T-cell (primary cell): ENCODE results near the gene GLUL. TPM values are rescaled to one million over a fixed set of nuclear protein-coding genes. Genes with fewer than 3 reads are reported as not detected.

Experiments used
- ATAC-seq, 4 experiments: fragments of 200-7000 bp in 3 of 4; fragments of 150-1000 bp in 1 of 4; cut with Tn5 transposase; replicated peaks in 1 of 4; 1 replicate in 3 of 4; 2 replicates in 1 of 4; pipeline ENCODE4 v1.10.0; 2021; ENCODE audit warnings: moderate library complexity in 3 of 4, mild to moderate bottlenecking in 2 of 4, moderate number of reproducible peaks in 1 of 4
- CTCF ChIA-PET, 2 donors: fragments of 300-600 bp; sonication (Branson Sonifier 250); formaldehyde crosslinking; loops; one replicate each; lab custom pipeline; 2022; ENCODE audit warnings: antibody characterized with exemption in 2 of 2; lab: Charles Lee
- POLR2A ChIA-PET, 2 donors: fragments of 300-600 bp; sonication (Branson Sonifier 250); formaldehyde crosslinking; loops; one replicate each; lab custom pipeline; 2022; ENCODE audit warnings: antibody characterized with exemption in 2 of 2; lab: Charles Lee
- DNase-seq, 35 experiments: peaks; one replicate each; pipeline versions ENCODE4 v3.0.0 to v3.0.0-alpha.2; 2013 to 2023
- H3K27ac ChIP-seq: one replicate; pipeline ENCODE4 v1.5.1; 2013; ENCODE audit warnings: low read length
- H3K27me3 ChIP-seq, 2 experiments: replicated peaks in 1 of 2; 1 replicate in 1 of 2; 2 replicates in 1 of 2; pipeline versions ENCODE4 v1.6.1 to v1.7.0; 2013; ENCODE audit warnings: low read length in 1 of 2, mixed read lengths in 1 of 2; ENCODE audit not compliant: control insufficient read depth in 2 of 2, insufficient read depth in 2 of 2; ENCODE audit errors: extremely low read depth in 1 of 2
- H3K36me3 ChIP-seq, 2 donors: 1 replicate in 1 of 2; 2 replicates in 1 of 2; pipeline versions ENCODE4 v1.6.1 to v1.7.0; 2013; ENCODE audit warnings: low read length in 1 of 2; ENCODE audit not compliant: control insufficient read depth in 2 of 2, insufficient read depth in 1 of 2; ENCODE audit errors: extremely low read depth in 1 of 2
- H3K4me1 ChIP-seq, 2 experiments: 1 replicate in 1 of 2; 2 replicates in 1 of 2; pipeline versions ENCODE4 v1.6.1 to v1.7.0; 2013; ENCODE audit warnings: low read length in 2 of 2, mixed read lengths in 1 of 2; ENCODE audit not compliant: insufficient read depth in 2 of 2, control insufficient read depth in 1 of 2; ENCODE audit errors: extremely low read depth in 1 of 2
- H3K4me3 ChIP-seq, 2 donors: 1 replicate in 1 of 2; 2 replicates in 1 of 2; pipeline versions ENCODE4 v1.5.1 to v1.7.0; 2013; ENCODE audit warnings: mild to moderate bottlenecking in 2 of 2, low read length in 1 of 2, moderate library complexity in 1 of 2; ENCODE audit not compliant: control insufficient read depth in 1 of 2; ENCODE audit errors: extremely low read depth in 1 of 2
- H3K9me3 ChIP-seq: 2 replicates; pipeline ENCODE4 v1.7.0; 2013
- H3K27ac Mint-ChIP-seq, 2 donors: one replicate each; pipeline ENCODE4 v1.8.0; 2020 to 2021; ENCODE audit warnings: mild to moderate bottlenecking in 2 of 2, mixed read lengths in 2 of 2
- H3K27me3 Mint-ChIP-seq, 2 donors: one replicate each; pipeline ENCODE4 v1.8.0; 2021 to 2022; ENCODE audit warnings: mixed read lengths in 2 of 2
- H3K36me3 Mint-ChIP-seq: one replicate; pipeline ENCODE4 v1.8.0; 2021; ENCODE audit warnings: mixed read lengths
- H3K4me1 Mint-ChIP-seq, 3 donors: one replicate each; pipeline ENCODE4 v1.8.0; 2020 to 2022; ENCODE audit warnings: mixed read lengths in 3 of 3, mild to moderate bottlenecking in 1 of 3
- H3K4me3 Mint-ChIP-seq, 3 donors: one replicate each; pipeline ENCODE4 v1.8.0; 2020 to 2022; ENCODE audit warnings: mild to moderate bottlenecking in 3 of 3, mixed read lengths in 3 of 3, moderate library complexity in 3 of 3
- H3K9me3 Mint-ChIP-seq, 3 donors: one replicate each; pipeline ENCODE4 v1.8.0; 2020 to 2022; ENCODE audit warnings: mixed read lengths in 3 of 3
- WGBS: methylation state at CpG from one replicate; pipeline ENCODE4 v1.1.5; 2013; ENCODE audit warnings: missing lambda C conversion rate; ENCODE audit not compliant: insufficient coverage; 5-methylcytosine and 5-hydroxymethylcytosine counted together
- total RNA-seq, 35 experiments: library from RNA in 6 of 35; stranded (reverse) in 6 of 35; fragments of 120-200 nt in 1 of 35; gene quantifications; one replicate each; pipeline versions ENCODE4 v1.2.1 to v1.2.4 and lab custom pipeline; 2013 to 2026

The GLUL gene
- total RNA-seq, 5 donors from 2014 or later (not counting 1 experiment from before 2014, with no cell fraction given), result 49.1 to 88.7 (median 70.3) TPM

DNA sequence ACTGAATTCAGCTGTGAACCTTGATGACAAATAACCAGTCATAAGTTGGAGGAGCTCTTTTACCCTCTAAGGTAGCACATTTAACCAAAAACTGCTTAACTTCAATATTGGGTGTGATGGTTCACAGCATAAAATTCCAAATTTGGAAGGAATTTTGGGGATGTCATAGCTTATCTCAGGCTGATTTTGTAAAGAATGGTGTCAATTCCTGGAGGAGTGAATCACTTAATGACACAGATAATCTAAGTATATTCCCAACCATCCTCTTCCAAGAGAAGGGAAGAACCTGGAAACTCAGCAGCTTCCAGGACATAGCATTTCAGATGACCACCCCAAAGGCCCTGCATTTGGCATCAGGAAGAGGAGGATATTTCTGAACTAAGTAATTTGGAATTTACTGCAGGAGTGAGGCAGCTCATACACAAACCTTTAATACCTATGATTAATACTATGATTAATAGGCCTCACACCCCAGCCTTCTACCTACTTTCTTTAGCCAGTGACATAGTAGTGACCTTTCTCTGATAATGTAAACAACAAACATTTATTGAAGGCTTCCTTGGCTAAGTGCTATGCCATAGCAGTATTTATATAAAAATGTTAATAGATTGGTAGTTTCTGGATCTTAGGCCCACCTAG lies 14.5 kb downstream of the GLUL start:
- Mint-ChIP-seq H3K27me3 (no peaks in the 10 kb centered on the region), H3K27ac (no peak overlapping the region), H3K4me1 (no peaks in the 10 kb centered on the region), H3K4me3 (no peak overlapping the region), H3K36me3 (peaks cover 5% of the 10 kb centered on the region), H3K9me3 (no peaks in the 10 kb centered on the region)
- Histone ChIP-seq H3K4me1 (no peaks in the 10 kb centered on the region), H3K27me3 (no peaks in the 10 kb centered on the region), H3K9me3 (no peaks in the 10 kb centered on the region), H3K36me3 (no peaks in the 10 kb centered on the region), H3K27ac (no peak overlapping the region), H3K4me3 (no peak overlapping the region)
- DNase-seq, result no peak
- POLR2A ChIA-PET, result no interaction called here
- CTCF ChIA-PET, result interaction anchor here in 1 of 2 donors (1.4 kb wide), 1 partner anchor 20 kb away, joined by 3 read pairs; no protein-coding TSS in a partner anchor
- no peak for ATAC-seq

DNA sequence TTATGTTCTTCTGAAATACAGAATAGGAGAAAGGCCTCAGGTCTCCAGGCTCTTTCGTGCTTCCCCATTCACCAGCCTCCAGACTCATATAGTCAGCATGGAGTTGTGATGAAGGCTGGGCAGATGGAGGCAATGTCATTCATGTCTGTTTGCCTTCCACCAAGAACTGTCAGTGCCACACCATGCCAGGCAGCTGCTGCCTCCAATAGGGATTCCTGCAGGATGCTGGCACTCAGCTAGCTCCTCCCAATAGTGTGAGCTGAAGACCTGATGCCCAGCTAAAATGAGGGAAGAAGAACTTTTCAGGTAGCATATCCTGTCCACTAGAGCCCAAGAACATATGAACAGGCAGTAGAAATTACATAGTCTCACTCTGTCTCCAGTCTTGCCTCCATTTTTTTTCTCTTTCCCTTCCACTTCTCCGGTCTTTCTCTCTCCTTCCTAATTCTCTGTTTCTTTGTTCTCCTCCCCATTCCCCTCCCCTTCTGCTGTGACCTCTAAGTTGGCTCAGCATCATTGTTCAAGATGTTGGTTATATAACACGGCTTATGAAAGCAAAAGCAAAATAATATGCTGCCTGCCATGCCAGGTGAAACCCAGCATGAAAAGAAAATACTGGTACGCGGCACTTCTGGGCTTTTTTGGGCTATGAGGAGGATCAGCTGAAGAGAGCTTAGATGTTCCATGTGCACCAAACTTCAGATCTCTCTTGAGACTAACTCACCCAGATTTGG lies 17.3 kb downstream of the GLUL start:
- no peak for DNase-seq
- no peak for ATAC-seq
- H3K27me3 Mint-ChIP-seq, result no peaks in the 10 kb centered on the region
- no peaks in the 10 kb centered on the region for H3K36me3 ChIP-seq
- H3K36me3 Mint-ChIP-seq, result no peaks in the 10 kb centered on the region
- ChIA-PET CTCF (interaction anchor here (0.6 to 0.7 kb wide), 2 partner anchors 139 to 1222 kb away, joined by 3 to 7 read pairs; no protein-coding TSS in a partner anchor), POLR2A (interaction anchor here in 1 of 2 donors (0.7 kb wide), 1 partner anchor 15 kb away, joined by 8 read pairs; no protein-coding TSS in a partner anchor)
- no peak overlapping the region for H3K27ac ChIP-seq
- H3K4me3 ChIP-seq, result no peak overlapping the region
- no CpG with 5 or more reads among the region's 5 CpGs for whole genome bisulfite sequencing
- no peaks in the 10 kb centered on the region for H3K9me3 ChIP-seq
- H3K27ac Mint-ChIP-seq, result no peak overlapping the region
- no peak overlapping the region for H3K4me3 Mint-ChIP-seq
- H3K9me3 Mint-ChIP-seq, result no peaks in the 10 kb centered on the region
- H3K27me3 ChIP-seq, result no peaks in the 10 kb centered on the region
- H3K4me1 ChIP-seq, result no peaks in the 10 kb centered on the region
- no peaks in the 10 kb centered on the region for H3K4me1 Mint-ChIP-seq

DNA sequence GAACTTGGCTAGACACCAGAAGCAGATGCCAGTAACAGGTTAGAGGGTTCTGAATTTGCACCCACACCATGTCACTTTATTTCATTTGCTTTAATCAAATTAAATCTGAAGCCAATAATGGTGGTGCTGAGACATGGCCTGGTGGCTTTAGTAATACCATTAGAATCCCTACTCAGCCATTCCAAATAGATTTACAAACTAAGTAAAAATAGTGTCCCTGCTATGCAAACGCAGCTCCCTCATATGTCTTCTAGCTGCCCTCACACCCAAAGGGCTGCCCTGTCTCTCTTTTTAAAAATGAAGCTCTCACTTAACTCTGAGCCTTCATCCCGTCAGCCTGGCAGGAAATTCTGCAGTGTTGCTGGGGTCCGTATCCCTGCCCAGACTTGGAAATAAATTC lies 21.1 kb downstream of the GLUL start:
- DNase-seq, result no peak
- Histone ChIP-seq H3K27me3 (no peaks in the 10 kb centered on the region), H3K4me3 (no peak overlapping the region), H3K9me3 (no peaks in the 10 kb centered on the region), H3K27ac (no peak overlapping the region), H3K36me3 (no peaks in the 10 kb centered on the region), H3K4me1 (no peaks in the 10 kb centered on the region)
- H3K9me3 Mint-ChIP-seq, result no peaks in the 10 kb centered on the region
- H3K27ac Mint-ChIP-seq, result no peak overlapping the region
- ChIA-PET POLR2A (no interaction called here), CTCF (no interaction called here)
- no peaks in the 10 kb centered on the region for H3K36me3 Mint-ChIP-seq
- H3K4me3 Mint-ChIP-seq, result no peak overlapping the region
- 83% methylated on average over 2 of the region's 3 CpGs for WGBS
- no peaks in the 10 kb centered on the region for H3K4me1 Mint-ChIP-seq
- peaks cover 0 to 5% of the 10 kb centered on the region in 2 donors for H3K27me3 Mint-ChIP-seq
- ATAC-seq, result no peak

DNA sequence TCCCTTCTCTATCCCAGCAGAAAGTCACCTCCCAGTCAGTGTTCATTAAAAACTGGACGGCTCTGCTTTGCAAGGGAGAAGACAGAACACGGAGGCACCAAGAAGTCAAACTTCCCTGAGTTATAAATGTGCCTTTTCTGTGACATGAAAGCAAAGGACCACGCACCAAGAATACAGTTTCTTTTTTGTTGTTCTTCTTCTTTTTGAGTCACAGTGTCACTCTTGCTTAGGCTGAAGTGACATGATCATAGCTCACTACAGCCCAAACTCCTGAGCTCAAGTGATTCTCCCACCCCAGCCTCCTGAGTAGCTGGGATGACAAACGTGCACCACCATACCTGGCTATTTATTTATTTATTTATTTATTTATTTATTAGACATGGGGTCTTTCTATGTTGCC lies 22.7 kb downstream of the GLUL start:
- ChIA-PET CTCF (no interaction called here), POLR2A (no interaction called here)
- Mint-ChIP-seq H3K4me1 (no peaks in the 10 kb centered on the region), H3K36me3 (no peaks in the 10 kb centered on the region), H3K9me3 (no peaks in the 10 kb centered on the region), H3K27ac (no peak overlapping the region), H3K27me3 (peaks cover 3 to 5% of the 10 kb centered on the region in 2 donors), H3K4me3 (no peak overlapping the region)
- H3K4me3 ChIP-seq, result no peak overlapping the region
- ATAC-seq (no peak), DNase-seq (no peak)
- no peak overlapping the region for H3K27ac ChIP-seq
- 68% methylated on average over 3 of the region's 4 CpGs for WGBS
- no peaks in the 10 kb centered on the region for H3K36me3 ChIP-seq
- no peaks in the 10 kb centered on the region for H3K4me1 ChIP-seq
- H3K27me3 ChIP-seq, result no peaks in the 10 kb centered on the region
- no peaks in the 10 kb centered on the region for H3K9me3 ChIP-seq

DNA sequence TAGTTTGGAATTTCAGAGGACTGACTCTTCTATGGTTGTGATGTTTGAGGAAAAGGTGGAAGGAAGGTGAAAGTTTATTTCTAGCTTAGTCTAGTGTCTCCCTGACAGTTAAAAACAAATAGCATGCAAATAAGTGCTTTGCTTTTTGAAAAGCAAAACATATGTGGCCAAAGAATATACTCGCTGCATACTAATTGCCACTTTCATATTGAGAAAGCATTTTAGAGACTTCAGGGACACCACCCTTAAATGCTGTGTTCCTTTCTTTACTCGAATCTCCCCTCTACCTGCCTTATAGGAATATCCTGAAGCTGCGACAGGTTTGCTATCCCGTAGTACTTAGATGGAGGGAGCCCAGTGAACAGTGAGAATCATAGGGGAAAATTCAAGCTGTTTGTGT lies 23.2 kb downstream of the GLUL start:
- 56% methylated on average over 1 of the region's 4 CpGs for WGBS
- CTCF ChIA-PET, result no interaction called here
- Histone ChIP-seq H3K27me3 (no peaks in the 10 kb centered on the region), H3K9me3 (no peaks in the 10 kb centered on the region), H3K36me3 (no peaks in the 10 kb centered on the region), H3K27ac (no peak overlapping the region), H3K4me3 (no peak overlapping the region), H3K4me1 (no peaks in the 10 kb centered on the region)
- Mint-ChIP-seq H3K36me3 (no peaks in the 10 kb centered on the region), H3K4me3 (no peak overlapping the region), H3K27me3 (peaks cover 3 to 5% of the 10 kb centered on the region in 2 donors), H3K9me3 (no peaks in the 10 kb centered on the region), H3K4me1 (no peaks in the 10 kb centered on the region), H3K27ac (no peak overlapping the region)
- DNase-seq (no peak), ATAC-seq (no peak)
- POLR2A ChIA-PET, result no interaction called here

DNA sequence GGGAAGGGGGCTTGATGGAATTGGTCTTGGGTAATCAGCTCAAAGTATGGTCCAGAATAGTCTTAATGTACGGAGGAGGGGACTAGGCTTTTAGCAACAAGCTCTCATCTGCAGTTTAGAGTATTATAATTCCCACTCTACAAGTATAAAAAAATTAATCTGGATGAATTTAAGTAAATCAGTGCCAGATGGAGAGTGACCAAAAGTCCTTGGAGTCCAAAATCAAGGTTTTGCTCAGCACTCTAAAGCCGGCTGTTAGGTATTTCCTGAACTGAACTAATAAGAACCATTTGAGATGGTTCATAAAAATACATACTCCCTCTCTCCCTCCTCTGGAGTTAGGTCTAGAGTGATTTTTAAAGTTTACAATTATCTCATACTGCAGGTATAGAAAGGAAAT lies 23.7 kb downstream of the GLUL start:
- Histone ChIP-seq H3K27me3 (no peaks in the 10 kb centered on the region), H3K4me1 (no peaks in the 10 kb centered on the region), H3K27ac (no peak overlapping the region), H3K9me3 (no peaks in the 10 kb centered on the region), H3K36me3 (no peaks in the 10 kb centered on the region), H3K4me3 (no peak overlapping the region)
- Mint-ChIP-seq H3K4me1 (no peaks in the 10 kb centered on the region), H3K4me3 (no peak overlapping the region), H3K36me3 (no peaks in the 10 kb centered on the region), H3K27me3 (peaks cover 3 to 5% of the 10 kb centered on the region in 2 donors), H3K27ac (no peak overlapping the region), H3K9me3 (no peaks in the 10 kb centered on the region)
- CTCF ChIA-PET, result interaction anchor here in 1 of 2 donors (0.8 kb wide), 1 partner anchor 223 kb away, joined by 3 read pairs; no protein-coding TSS in a partner anchor
- ATAC-seq, result no peak
- POLR2A ChIA-PET, result no interaction called here
- WGBS, result no CpG with 5 or more reads among the region's 2 CpGs
- DNase-seq, result no peak
